MM.1S (cell line): ENCODE data around the gene RBMXL2.

Experiments
- DNase-seq: peaks from one replicate; pipeline ENCODE4 v3.0.0-alpha.2; 2015
- H2AFZ ChIP-seq: fragments of 300-600 bp; sonication (generic); 2 replicates; pipeline ENCODE4 v1.6.0; 2016; ENCODE audit warnings: antibody characterized with exemption, low read length
- H3F3A ChIP-seq: fragments of 300-600 bp; sonication (generic); 2 replicates; pipeline ENCODE4 v1.6.1; 2016; ENCODE audit warnings: mild to moderate bottlenecking, antibody characterized with exemption, low read length, moderate library complexity, mixed read lengths; ENCODE audit not compliant: insufficient read depth
- H3K27ac ChIP-seq: fragments of 300-600 bp; sonication (generic); 2 replicates; pipeline ENCODE4 v1.5.1; 2016; ENCODE audit warnings: mild to moderate bottlenecking, low read length
- H3K27me3 ChIP-seq: fragments of 300-600 bp; sonication (generic); replicated peaks from 2 replicates; pipeline ENCODE4 v1.6.0; 2016; ENCODE audit warnings: low read length; ENCODE audit not compliant: insufficient read depth
- H3K36me3 ChIP-seq: fragments of 300-600 bp; sonication (generic); replicated peaks from 2 replicates; pipeline ENCODE4 v1.6.1; 2016; ENCODE audit warnings: mild to moderate bottlenecking, low read length, mixed read lengths; ENCODE audit not compliant: insufficient read depth
- H3K4me1 ChIP-seq: fragments of 300-600 bp; sonication (generic); 2 replicates; pipeline ENCODE4 v1.6.1; 2016; ENCODE audit warnings: low read length, mixed read lengths
- H3K4me2 ChIP-seq: fragments of 300-600 bp; sonication (generic); 2 replicates; pipeline ENCODE4 v1.6.0; 2016; ENCODE audit warnings: low read depth, low read length
- H3K4me3 ChIP-seq: fragments of 300-600 bp; sonication (generic); 2 replicates; pipeline ENCODE4 v1.5.1; 2016; ENCODE audit warnings: low read length, mixed read lengths
- H3K79me2 ChIP-seq: fragments of 300-600 bp; sonication (generic); 2 replicates; pipeline ENCODE4 v1.6.1; 2016; ENCODE audit warnings: mixed run types, low read length, mixed read lengths
- H3K9ac ChIP-seq: fragments of 300-600 bp; sonication (generic); 2 replicates; pipeline ENCODE4 v1.6.1; 2016; ENCODE audit warnings: low read length, mixed read lengths
- H3K9me2 ChIP-seq: fragments of 300-600 bp; sonication (generic); replicated peaks from 2 replicates; pipeline ENCODE4 v1.6.1; 2016; ENCODE audit warnings: mild to moderate bottlenecking, low read length, mixed read lengths; ENCODE audit not compliant: insufficient read depth
- H3K9me3 ChIP-seq: fragments of 300-600 bp; sonication (generic); replicated peaks from 2 replicates; pipeline ENCODE4 v1.6.1; 2016; ENCODE audit warnings: mild to moderate bottlenecking, low read length, mixed read lengths; ENCODE audit not compliant: insufficient read depth
- H4K20me1 ChIP-seq: fragments of 300-600 bp; sonication (generic); 2 replicates; pipeline ENCODE4 v1.6.1; 2016; ENCODE audit warnings: mild to moderate bottlenecking, low read length, moderate library complexity, mixed read lengths; ENCODE audit not compliant: insufficient read depth
- CTCF ChIP-seq: fragments of 300-600 bp; sonication (generic); IDR thresholded peaks from 2 replicates; pipeline ENCODE4 v1.5.1; 2016; ENCODE audit warnings: antibody characterized with exemption, low read length, mixed read lengths
- EZH2 ChIP-seq: fragments of 300-600 bp; sonication (generic); optimal IDR thresholded peaks from 2 replicates; pipeline ENCODE3; 2017; ENCODE audit warnings: low read depth, mild to moderate bottlenecking, antibody characterized with exemption, low read length, mixed read lengths
- EZH2phosphoT487 ChIP-seq: fragments of 300-600 bp; sonication (generic); IDR thresholded peaks from 2 replicates; pipeline ENCODE4 v1.6.1; 2018; ENCODE audit warnings: antibody characterized with exemption, low read length

Gene RBMXL2

GRCh38 chr11:7080900-7081299 lies 7.9 kb upstream of the RBMXL2 start:
- no peaks in the 10 kb centered on the region for H4K20me1 ChIP-seq
- H3K27ac ChIP-seq, result no peak overlapping the region
- no peaks in the 10 kb centered on the region for H3K4me1 ChIP-seq
- no peak overlapping the region for H3K9ac ChIP-seq
- H3K9me2 ChIP-seq, result no peaks in the 10 kb centered on the region
- no peak overlapping the region for H3K4me2 ChIP-seq
- H3K27me3 ChIP-seq, result no peaks in the 10 kb centered on the region
- no peaks in the 10 kb centered on the region for H3K9me3 ChIP-seq
- H3F3A ChIP-seq, result no peaks in the 10 kb centered on the region
- H2AFZ ChIP-seq, result no peak overlapping the region
- no peaks in the 10 kb centered on the region for H3K79me2 ChIP-seq
- H3K36me3 ChIP-seq, result no peaks in the 10 kb centered on the region
- no peak for TF ChIP-seq EZH2phosphoT487
- no peak overlapping the region for H3K4me3 ChIP-seq
- DNase-seq, result no peak

GRCh38 chr11:7081441-7081840 lies 7.4 kb upstream of the RBMXL2 start:
- H3K27ac ChIP-seq, result no peak overlapping the region
- DNase-seq, result no peak
- no peaks in the 10 kb centered on the region for H3K27me3 ChIP-seq
- H3K4me3 ChIP-seq, result no peak overlapping the region
- H3K9me3 ChIP-seq, result no peaks in the 10 kb centered on the region
- no peak overlapping the region for H2AFZ ChIP-seq
- no peaks in the 10 kb centered on the region for H3K36me3 ChIP-seq
- H3K4me2 ChIP-seq, result no peak overlapping the region
- no peak for TF ChIP-seq EZH2
- no peak for TF ChIP-seq EZH2phosphoT487
- no peak for TF ChIP-seq CTCF
- no peaks in the 10 kb centered on the region for H3F3A ChIP-seq
- H3K9me2 ChIP-seq, result no peaks in the 10 kb centered on the region
- H4K20me1 ChIP-seq, result no peaks in the 10 kb centered on the region
- no peak overlapping the region for H3K9ac ChIP-seq
- H3K79me2 ChIP-seq, result no peaks in the 10 kb centered on the region
- no peaks in the 10 kb centered on the region for H3K4me1 ChIP-seq

- Histone ChIP-seq H3K79me2 (no peaks in the 10 kb centered on the region), H3K36me3 (no peaks in the 10 kb centered on the region), H3K27me3 (no peaks in the 10 kb centered on the region), H3K4me2 (no peak overlapping the region), H3K9me3 (no peaks in the 10 kb centered on the region), H3K27ac (no peak overlapping the region), H3K9me2 (no peaks in the 10 kb centered on the region), H3K4me3 (no peak overlapping the region), H2AFZ (no peak overlapping the region), H3K9ac (no peak overlapping the region), H4K20me1 (no peaks in the 10 kb centered on the region; the same call in 1 of the 2 replicates), H3K4me1 (no peaks in the 10 kb centered on the region), H3F3A (no peaks in the 10 kb centered on the region)
- no peak for DNase-seq
- TF ChIP-seq CTCF, result no peak
- TF ChIP-seq EZH2phosphoT487, result no peak
- no peak for TF ChIP-seq EZH2
Observed at GRCh38 chr11:7089328-7090251, 792 bp downstream of the RBMXL2 start.

GRCh38 chr11:7098235-7098832 lies 9.5 kb downstream of the RBMXL2 start:
- no peaks in the 10 kb centered on the region for H3K79me2 ChIP-seq
- no peaks in the 10 kb centered on the region for H3K27me3 ChIP-seq
- peak; percentile 71 for DNase-seq
- H3K9me3 ChIP-seq, result no peaks in the 10 kb centered on the region
- H3F3A ChIP-seq, result no peaks in the 10 kb centered on the region
- TF ChIP-seq EZH2, result no peak
- no peak for TF ChIP-seq EZH2phosphoT487
- peak; percentile 72 for TF ChIP-seq CTCF
- H3K4me2 ChIP-seq, result no peak overlapping the region
- H3K4me1 ChIP-seq, result no peaks in the 10 kb centered on the region
- H3K9me2 ChIP-seq, result no peaks in the 10 kb centered on the region
- no peaks in the 10 kb centered on the region for H4K20me1 ChIP-seq
- H3K27ac ChIP-seq, result no peak overlapping the region
- H3K9ac ChIP-seq, result no peak overlapping the region
- H2AFZ ChIP-seq, result peak overlapping the region; percentile 10; the same call in 1 of the 2 replicates
- H3K4me3 ChIP-seq, result no peak overlapping the region
- no peaks in the 10 kb centered on the region for H3K36me3 ChIP-seq
